Tibial nerve (tissue), 4 donors: ENCODE measurements around the gene NOS1. TPM values are rescaled to one million over a fixed set of nuclear protein-coding genes. Genes with fewer than 3 reads are reported as not detected.
"Not testable (repeated sequence)": the region's sequence is repeated elsewhere in the genome, so short reads cannot be mapped to it uniquely, and the experiment has no call there.

Experiments used
- DNase-seq, 2 donors: peaks; one replicate each; pipeline ENCODE4 v3.0.0-alpha.2; 2019; ENCODE audit warnings: low spot score in 2 of 2
- H3K27ac ChIP-seq, 4 donors: fragments of 200-600 bp; sonication (generic) in 3 of 4; one replicate each; pipeline ENCODE4 v1.5.1; 2017 to 2019; ENCODE audit warnings: mild to moderate bottlenecking in 1 of 4
- H3K27me3 ChIP-seq, 2 donors: fragments of 200-600 bp; sonication (generic) in 1 of 2; one replicate each; pipeline versions ENCODE4 v1.5.1 to v1.6.0; 2017 to 2019
- H3K36me3 ChIP-seq, 3 donors: fragments of 200-600 bp; sonication (generic); one replicate each; pipeline ENCODE4 v1.5.1; 2018 to 2019
- H3K4me1 ChIP-seq, 4 donors: fragments of 200-600 bp; sonication (generic) in 3 of 4; one replicate each; pipeline ENCODE4 v1.5.1; 2017 to 2019
- H3K4me3 ChIP-seq, 4 donors: fragments of 200-600 bp; sonication (generic) in 3 of 4; one replicate each; pipeline ENCODE4 v1.5.1; 2017 to 2019; ENCODE audit warnings: mild to moderate bottlenecking in 1 of 4, moderate library complexity in 1 of 4
- H3K9me3 ChIP-seq, 4 donors: fragments of 200-600 bp; sonication (generic) in 3 of 4; one replicate each; pipeline ENCODE4 v1.5.1; 2017 to 2019
- CTCF ChIP-seq, 5 experiments: fragments of 200-600 bp in 3 of 5; fragments of 450-650 bp in 2 of 5; sonication (generic) in 3 of 5; IDR thresholded peaks; one replicate each; pipeline ENCODE4 v1.5.1; 2016 to 2019; ENCODE audit warnings: antibody characterized with exemption in 5 of 5, mild to moderate bottlenecking in 3 of 5, moderate library complexity in 2 of 5
- EP300 ChIP-seq, 2 donors: sonication (generic); formaldehyde crosslinking; IDR thresholded peaks; one replicate each; pipeline ENCODE4 v1.6.1; 2017; ENCODE audit warnings: antibody characterized with exemption in 2 of 2, mild to moderate bottlenecking in 1 of 2
- POLR2A ChIP-seq, 2 donors: fragments of 450-650 bp; IDR thresholded peaks; one replicate each; pipeline ENCODE4 v1.6.1; 2017; ENCODE audit warnings: antibody characterized with exemption in 2 of 2, mild to moderate bottlenecking in 2 of 2, moderate library complexity in 2 of 2
- WGBS, 2 donors: methylation state at CpG; one replicate each; pipeline ENCODE4 v1.1.5; 2018; 5-methylcytosine and 5-hydroxymethylcytosine counted together
- total RNA-seq, 4 donors: library from RNA; depleted of rRNA; stranded (reverse); fragments of >200 nt; gene quantifications; one replicate each; pipeline ENCODE4 v1.1.0, GENCODE V29; 2016

NOS1 gene
- total RNA-seq, 4 donors from 2014 or later, result 6.9 to 32.4 (median 28.1) TPM

DNA sequence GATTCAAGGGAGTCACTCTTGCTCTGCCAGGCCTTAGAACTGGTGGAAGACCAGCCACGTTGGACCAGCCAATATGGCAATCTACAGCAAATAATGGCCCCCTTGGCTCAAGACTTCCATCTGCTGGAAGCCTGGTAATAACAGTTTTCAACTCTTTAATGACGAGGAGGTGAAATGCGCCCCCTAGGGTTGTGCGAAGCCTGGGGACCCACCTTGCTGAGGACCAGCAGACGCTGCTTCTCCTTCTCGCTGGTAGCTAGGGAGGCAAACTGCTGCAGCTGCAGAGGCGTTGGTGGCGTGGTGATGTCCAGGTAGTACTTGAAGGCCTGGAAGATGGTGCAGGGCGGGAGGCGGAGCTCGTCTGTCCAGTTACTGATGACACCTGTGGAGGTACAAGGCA, 129.7 kb downstream of the NOS1 start:
- Histone ChIP-seq H3K4me3 (no peak overlapping the region), H3K27me3 (peaks cover 0 to 3% of the 10 kb centered on the region in 2 donors)
- WGBS, 2 donors, result 82 to 88% methylated on average over 11 of the region's 11 CpGs

GRCh38 chr12:117228239-117228638, 133.2 kb downstream of the NOS1 start:
- no peaks in the 10 kb centered on the region for H3K27me3 ChIP-seq
- TF ChIP-seq CTCF (IDR thresholded peaks at IDR 0.05), result no peak
- TF ChIP-seq EP300 (IDR thresholded peaks at IDR 0.05), result no peak
- no peak for TF ChIP-seq POLR2A (IDR thresholded peaks at IDR 0.05)
- H3K4me3 ChIP-seq, result no peak overlapping the region
- H3K27ac ChIP-seq, result no peak overlapping the region
- H3K9me3 ChIP-seq, result no peaks in the 10 kb centered on the region
- H3K36me3 ChIP-seq, result no peaks in the 10 kb centered on the region
- DNase-seq, result no peak
- H3K4me1 ChIP-seq, result no peaks in the 10 kb centered on the region
- 54 to 62% methylated on average over 2 of the region's 2 CpGs for WGBS, 2 donors

More for the DNA sequence above, 129.7 kb downstream of the NOS1 start:
- DNase-seq, result no peak
- Histone ChIP-seq H3K4me1 (no peaks in the 10 kb centered on the region), H3K9me3 (no peaks in the 10 kb centered on the region), H3K27ac (no peak overlapping the region), H3K36me3 (no peaks in the 10 kb centered on the region)
- no peak for TF ChIP-seq EP300 (IDR thresholded peaks at IDR 0.05)
- TF ChIP-seq POLR2A (IDR thresholded peaks at IDR 0.05), result no peak
- no peak for TF ChIP-seq CTCF (IDR thresholded peaks at IDR 0.05)

DNA sequence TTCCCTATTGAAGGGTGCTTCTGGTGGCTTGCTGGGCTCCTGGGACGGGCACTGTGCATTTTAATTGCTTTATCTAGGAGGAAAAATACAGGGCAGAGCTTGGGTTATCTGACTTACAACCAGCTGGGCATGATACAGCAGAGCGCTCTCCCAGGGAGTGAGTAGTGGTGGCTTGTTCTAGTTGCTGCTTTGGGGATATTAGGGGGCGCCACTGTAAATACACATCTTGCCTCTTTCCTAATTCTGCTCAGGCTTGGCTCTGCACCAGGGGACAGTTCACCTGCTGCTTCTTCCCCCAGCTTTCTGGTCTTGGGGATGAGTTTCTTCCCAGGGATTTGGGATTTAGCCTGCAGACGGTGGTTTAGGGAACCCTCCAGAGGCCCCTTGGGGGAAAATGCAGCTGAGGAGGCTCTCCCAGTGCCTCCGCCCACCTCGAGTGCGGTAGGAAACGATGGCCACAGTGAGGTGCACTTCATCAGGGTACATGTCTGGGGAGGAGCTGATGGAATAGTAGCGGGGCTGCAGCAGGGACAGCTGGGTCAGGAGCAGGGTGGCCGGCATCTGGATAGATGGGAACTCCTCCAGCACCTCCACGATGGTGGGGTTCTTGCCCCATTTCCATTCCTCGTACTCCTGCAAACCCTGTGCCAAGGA, 134.3 kb downstream of the NOS1 start:
- H3K4me3 ChIP-seq, result no peak overlapping the region
- WGBS, 2 donors, result 49 to 52% methylated on average over 12 of the region's 12 CpGs
- no peak overlapping the region for H3K27ac ChIP-seq
- no peaks in the 10 kb centered on the region for H3K27me3 ChIP-seq
- TF ChIP-seq CTCF (IDR thresholded peaks at IDR 0.05), result no peak
- no peaks in the 10 kb centered on the region for H3K4me1 ChIP-seq
- no peaks in the 10 kb centered on the region for H3K36me3 ChIP-seq
- no peaks in the 10 kb centered on the region for H3K9me3 ChIP-seq
- DNase-seq, result no peak

- no peaks in the 10 kb centered on the region for H3K4me1 ChIP-seq
- WGBS, 2 donors, result 69 to 73% methylated on average over 10 of the region's 10 CpGs
- H3K27ac ChIP-seq, result no peak overlapping the region
- no peaks in the 10 kb centered on the region for H3K9me3 ChIP-seq
- TF ChIP-seq EP300 (IDR thresholded peaks at IDR 0.05) (no peak), POLR2A (IDR thresholded peaks at IDR 0.05) (no peak), CTCF (IDR thresholded peaks at IDR 0.05) (no peak)
- DNase-seq, result no peak
- no peak overlapping the region for H3K4me3 ChIP-seq
- no peaks in the 10 kb centered on the region for H3K27me3 ChIP-seq
- no peaks in the 10 kb centered on the region for H3K36me3 ChIP-seq
Measured at GRCh38 chr12:117226505-117226904, 134.9 kb downstream of the NOS1 start.

GRCh38 chr12:117225179-117225578, 136.2 kb downstream of the NOS1 start:
- 83 to 94% methylated on average over 6 of the region's 6 CpGs for WGBS, 2 donors
- H3K27ac ChIP-seq, result no peak overlapping the region
- TF ChIP-seq EP300 (IDR thresholded peaks at IDR 0.05), result no peak
- TF ChIP-seq CTCF (IDR thresholded peaks at IDR 0.05), result no peak
- no peak for TF ChIP-seq POLR2A (IDR thresholded peaks at IDR 0.05)
- H3K4me1 ChIP-seq, result no peaks in the 10 kb centered on the region
- no peak for DNase-seq
- no peaks in the 10 kb centered on the region for H3K36me3 ChIP-seq
- no peaks in the 10 kb centered on the region for H3K9me3 ChIP-seq
- H3K27me3 ChIP-seq, result no peaks in the 10 kb centered on the region
- H3K4me3 ChIP-seq, result no peak overlapping the region

DNA sequence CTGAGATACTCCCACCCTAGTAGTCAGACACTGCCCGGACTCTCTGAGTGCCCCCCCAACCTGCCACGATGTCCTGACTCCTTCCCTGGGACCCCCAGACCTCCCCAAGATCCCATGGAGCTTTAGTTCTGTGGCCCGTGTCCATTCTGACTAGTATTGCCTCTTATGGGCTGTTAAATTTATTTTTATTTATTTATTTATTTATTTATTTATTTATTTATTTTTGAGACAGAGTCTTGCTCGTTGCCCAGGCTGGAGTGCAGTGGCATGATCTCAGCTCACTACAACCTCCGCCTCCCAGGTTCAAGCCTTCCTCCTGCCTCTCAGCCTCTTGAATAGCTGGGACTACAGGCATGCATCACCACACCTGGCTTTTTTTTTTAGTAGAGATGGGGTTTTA, 140.5 kb downstream of the NOS1 start:
- not testable (repeated sequence) for H3K4me1 ChIP-seq, H3K27ac ChIP-seq, H3K27me3 ChIP-seq, H3K4me3 ChIP-seq, DNase-seq, H3K36me3 ChIP-seq, H3K9me3 ChIP-seq
- 82 to 83% methylated on average over 5 of the region's 5 CpGs for WGBS, 2 donors
